H9 (cell line): ENCODE results near the gene IRF4. TPM values are rescaled to one million over a fixed set of nuclear protein-coding genes. Genes with fewer than 3 reads are reported as not detected.

ENCODE experiments used
- DNase-seq: peaks from one replicate; pipeline ENCODE4 v3.0.0-alpha.2; 2017
- H2AFZ ChIP-seq: one replicate; pipeline ENCODE4 v1.6.1; 2013; ENCODE audit warnings: mild to moderate bottlenecking, low read length, control low read depth, moderate library complexity
- H2AK5ac ChIP-seq: 2 replicates; pipeline ENCODE4 v1.6.1; 2013; ENCODE audit warnings: low read length, control low read depth, mixed read lengths; ENCODE audit not compliant: insufficient read length
- H2BK120ac ChIP-seq: one replicate; pipeline ENCODE4 v1.6.1; 2013; ENCODE audit warnings: low read depth, mild to moderate bottlenecking, low read length, control low read depth, inconsistent platforms; ENCODE audit not compliant: poor library complexity, severe bottlenecking
- H2BK12ac ChIP-seq: 2 replicates; pipeline ENCODE4 v1.6.1; 2013; ENCODE audit warnings: low read length, control low read depth, mixed read lengths, low read depth; ENCODE audit not compliant: insufficient read length
- H2BK15ac ChIP-seq: 2 replicates; pipeline ENCODE4 v1.6.1; 2013; ENCODE audit warnings: low read depth, low read length, control low read depth
- H2BK20ac ChIP-seq: one replicate; pipeline ENCODE4 v1.6.1; 2013; ENCODE audit warnings: low read depth, mild to moderate bottlenecking, low read length, control low read depth, inconsistent platforms; ENCODE audit not compliant: poor library complexity, severe bottlenecking
- H2BK5ac ChIP-seq: 2 replicates; pipeline ENCODE4 v1.6.1; 2013; ENCODE audit warnings: low read length, control low read depth, mixed read lengths; ENCODE audit not compliant: insufficient read length
- H3K14ac ChIP-seq: 2 replicates; pipeline ENCODE4 v1.6.1; 2013; ENCODE audit warnings: low read length, control low read depth; ENCODE audit not compliant: insufficient read depth
- H3K18ac ChIP-seq: 2 replicates; pipeline ENCODE4 v1.6.1; 2013; ENCODE audit warnings: low read depth, mild to moderate bottlenecking, mixed read lengths, low read length, control low read depth; ENCODE audit not compliant: insufficient read length
- H3K23ac ChIP-seq: 2 replicates; pipeline ENCODE4 v1.6.1; 2013; ENCODE audit warnings: low read length, control low read depth, mixed read lengths, low read depth; ENCODE audit not compliant: insufficient read length
- H3K23me2 ChIP-seq: 2 replicates; pipeline ENCODE4 v1.6.1; 2013; ENCODE audit warnings: low read depth, mild to moderate bottlenecking, mixed read lengths, low read length, control low read depth; ENCODE audit not compliant: insufficient read length, poor library complexity, severe bottlenecking
- H3K27ac ChIP-seq: 2 replicates; pipeline ENCODE4 v1.5.1; 2013; ENCODE audit warnings: low read length, control low read depth, mixed read lengths, low read depth; ENCODE audit not compliant: insufficient read length
- H3K27me3 ChIP-seq: 2 replicates; pipeline ENCODE4 v1.6.1; 2013; ENCODE audit warnings: low read length, control low read depth, inconsistent platforms; ENCODE audit not compliant: insufficient read depth
- H3K4ac ChIP-seq: 2 replicates; pipeline ENCODE4 v1.6.1; 2013; ENCODE audit warnings: low read depth, mild to moderate bottlenecking, control low read depth, inconsistent platforms, low read length, moderate library complexity
- H3K4me1 ChIP-seq: 2 replicates; pipeline ENCODE4 v1.6.1; 2013; ENCODE audit warnings: low read length, control low read depth, inconsistent platforms; ENCODE audit not compliant: insufficient read depth
- H3K4me2 ChIP-seq: 2 replicates; pipeline ENCODE4 v1.6.1; 2013; ENCODE audit warnings: low read length, control low read depth, mixed read lengths; ENCODE audit not compliant: insufficient read length, insufficient read depth
- H3K56ac ChIP-seq: 2 replicates; pipeline ENCODE4 v1.6.1; 2013; ENCODE audit warnings: low read depth, mild to moderate bottlenecking, mixed read lengths, low read length, control low read depth; ENCODE audit not compliant: insufficient read length
- H3K79me1 ChIP-seq: 2 replicates; pipeline ENCODE4 v1.6.1; 2013; ENCODE audit warnings: low read depth, mild to moderate bottlenecking, moderate library complexity, low read length, control low read depth, inconsistent platforms; ENCODE audit not compliant: insufficient read depth, poor library complexity, severe bottlenecking
- H3K79me2 ChIP-seq: 2 replicates; pipeline ENCODE4 v1.6.1; 2013; ENCODE audit warnings: low read length, control low read depth, inconsistent platforms; ENCODE audit not compliant: insufficient read depth
- H3K9ac ChIP-seq: 2 replicates; pipeline ENCODE4 v1.6.1; 2013; ENCODE audit warnings: low read length, control low read depth, mixed read lengths; ENCODE audit not compliant: insufficient read length; ENCODE audit errors: extremely low read depth
- H3K9me3 ChIP-seq: one replicate; pipeline ENCODE4 v1.6.1; 2013; ENCODE audit warnings: low read depth, low read length, inconsistent platforms; ENCODE audit not compliant: control insufficient read depth
- H3T11ph ChIP-seq: one replicate; pipeline ENCODE4 v1.6.1; 2013; ENCODE audit warnings: mild to moderate bottlenecking, low read length, control low read depth, inconsistent platforms
- H4K20me1 ChIP-seq: one replicate; pipeline ENCODE4 v1.6.1; 2013; ENCODE audit not compliant: control insufficient read depth, insufficient read length, insufficient read depth
- H4K5ac ChIP-seq: 2 replicates; pipeline ENCODE4 v1.6.1; 2013; ENCODE audit warnings: low read depth, mild to moderate bottlenecking, mixed read lengths, low read length, control low read depth; ENCODE audit not compliant: insufficient read length
- H4K8ac ChIP-seq: replicated peaks from 2 replicates; pipeline ENCODE4 v1.6.1; 2013; ENCODE audit warnings: low read length, control low read depth, mixed read lengths, low read depth; ENCODE audit not compliant: insufficient read length
- H4K91ac ChIP-seq: 2 replicates; pipeline ENCODE4 v1.6.1; 2013; ENCODE audit warnings: low read depth, mild to moderate bottlenecking, moderate library complexity, mixed read lengths, low read length, control low read depth; ENCODE audit not compliant: insufficient read length
- H3K27ac Mint-ChIP-seq, 3 experiments: 2 replicates in 2 of 3; 3 replicates in 1 of 3; pipeline ENCODE4 v1.8.0; 2020 to 2021; ENCODE audit warnings: mixed read lengths in 3 of 3, mild to moderate bottlenecking in 1 of 3, moderate library complexity in 1 of 3
- H3K27me3 Mint-ChIP-seq: 2 replicates; pipeline ENCODE4 v1.8.0; 2021; ENCODE audit warnings: low read depth, mild to moderate bottlenecking, moderate library complexity, mixed read lengths
- H3K36me3 Mint-ChIP-seq, 3 experiments: 2 replicates in 2 of 3; 3 replicates in 1 of 3; pipeline ENCODE4 v1.8.0; 2020 to 2021; ENCODE audit warnings: low read depth in 3 of 3, mixed read lengths in 3 of 3; ENCODE audit not compliant: insufficient read depth in 1 of 3
- H3K4me1 Mint-ChIP-seq, 2 experiments: 2 replicates each; pipeline ENCODE4 v1.8.0; 2020; ENCODE audit warnings: mixed read lengths in 2 of 2
- H3K4me3 Mint-ChIP-seq, 2 experiments: 2 replicates in 1 of 2; 3 replicates in 1 of 2; pipeline ENCODE4 v1.8.0; 2020 to 2021; ENCODE audit warnings: mild to moderate bottlenecking in 2 of 2, mixed read lengths in 2 of 2, moderate library complexity in 1 of 2
- H3K9me3 Mint-ChIP-seq, 2 experiments: 2 replicates in 1 of 2; 3 replicates in 1 of 2; pipeline ENCODE4 v1.8.0; 2020; ENCODE audit warnings: mild to moderate bottlenecking in 2 of 2, mixed read lengths in 2 of 2, moderate library complexity in 1 of 2
- CTCF ChIP-seq: fragments of 200-600 bp; sonication (generic); conservative IDR thresholded peaks from 3 replicates; pipeline ENCODE4 v1.8.0; 2021; ENCODE audit warnings: antibody characterized with exemption, mild to moderate bottlenecking
- WGBS: extraction: QIAGEN DNeasy Blood & Tissue Kit; methylation state at CpG from one replicate; pipeline ENCODE4 v1.1.7; 2013; ENCODE audit warnings: missing lambda C conversion rate, low lambda C conversion rate, mixed read lengths; ENCODE audit not compliant: insufficient read length; ENCODE audit errors: extremely low coverage; 5-methylcytosine and 5-hydroxymethylcytosine counted together
- total RNA-seq: library from RNA; stranded (reverse); gene quantifications from 2 replicates; pipeline ENCODE4 v1.2.1, GENCODE V29; 2021

IRF4 gene
- total RNA-seq, 1 experiment from 2014 or later = 0.31 TPM

- Histone ChIP-seq H2BK12ac (no peak overlapping the region), H3K14ac (no peak overlapping the region), H2BK120ac (no peak overlapping the region), H4K91ac (no peak overlapping the region), H3K4ac (no peak overlapping the region), H3K23me2 (peaks cover 3% of the 10 kb centered on the region), H3K18ac (no peak overlapping the region), H3K27me3 (no peaks in the 10 kb centered on the region), H3K9ac (no peak overlapping the region), H2BK5ac (no peak overlapping the region), H3K4me1 (no peaks in the 10 kb centered on the region), H4K20me1 (no peaks in the 10 kb centered on the region), H4K5ac (no peak overlapping the region), H3K56ac (no peak overlapping the region), H2AFZ (no peak overlapping the region), H3T11ph (no peak overlapping the region), H3K79me1 (no peaks in the 10 kb centered on the region), H2BK20ac (no peak overlapping the region), H3K4me2 (no peak overlapping the region), H3K23ac (no peak overlapping the region), H3K79me2 (no peaks in the 10 kb centered on the region), H3K27ac (no peak overlapping the region), H4K8ac (no peak overlapping the region), H3K9me3 (peaks cover 39% of the 10 kb centered on the region), H2AK5ac (no peak overlapping the region), H2BK15ac (no peak overlapping the region)
- Mint-ChIP-seq H3K4me3 (no peak overlapping the region; a peak in 1 of 5 replicates), H3K36me3 (peaks cover 0 to 21% (median 3%) of the 10 kb centered on the region in 3 experiments; a peak in 5 of 7 replicates), H3K27me3 (peaks cover 29% of the 10 kb centered on the region), H3K4me1 (peaks cover 6 to 13% of the 10 kb centered on the region in 2 experiments), H3K27ac (no peak overlapping the region), H3K9me3 (peaks cover 84 to 90% of the 10 kb centered on the region in 2 experiments)
- TF ChIP-seq CTCF = no peak
- no CpG with 5 or more reads among the region's 8 CpGs for WGBS
- no peak for DNase-seq
These were observed 18.5 kb upstream of the IRF4 start for GRCh38 chr6:373031-373430.
